Body of pancreas (tissue), 4 donors: ENCODE measurements around the gene TPRA1.

ENCODE experiments used
- POLR2A ChIP-seq, 3 donors: fragments of 450-650 bp; IDR thresholded peaks; one replicate each; pipeline ENCODE4 v1.6.1; 2016; ENCODE audit warnings: antibody characterized with exemption in 3 of 3, mild to moderate bottlenecking in 2 of 3
- TF ChIP-seq, protein P1 (sequence below), 7 experiments: fragments of 450-650 bp in 4 of 7; fragments of 200-600 bp in 3 of 7; sonication (generic) in 3 of 7; IDR thresholded peaks; one replicate each; pipeline ENCODE4 v1.5.1; 2016 to 2019; ENCODE audit warnings: antibody characterized with exemption in 7 of 7

DNA sequence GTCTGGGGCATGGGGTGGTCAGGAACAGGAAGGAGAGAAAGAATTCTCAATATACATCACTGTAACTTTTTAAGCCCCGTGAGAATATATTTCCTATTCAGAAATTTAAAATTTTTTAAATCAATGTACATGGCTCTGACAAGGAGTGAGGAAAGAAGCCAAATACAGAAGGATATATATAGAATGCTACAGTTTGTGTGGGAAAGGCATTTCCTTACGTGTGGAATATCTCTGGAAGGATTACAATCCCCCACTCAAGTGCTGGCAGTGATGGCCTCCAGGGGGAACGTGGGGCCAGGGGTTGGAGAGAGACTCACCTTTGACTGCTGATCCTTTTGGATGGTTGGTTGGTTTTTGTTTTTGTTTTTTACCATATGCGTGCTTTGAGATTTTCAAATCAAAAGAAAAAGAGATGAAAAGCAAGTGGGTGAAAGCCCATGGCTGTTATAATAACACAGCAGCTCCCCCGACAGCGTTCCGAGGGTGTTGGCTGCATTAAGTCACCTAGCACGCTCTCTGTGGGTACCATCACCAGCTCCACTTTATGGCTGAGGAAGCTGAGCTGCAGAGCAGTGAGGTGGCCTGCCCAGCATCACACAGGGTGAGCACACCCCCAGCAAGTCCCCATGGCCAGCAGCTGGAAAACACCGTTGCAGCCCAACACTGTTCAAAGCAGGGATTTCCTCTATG lies 39.9 kb downstream of the TPRA1 start:
- TF ChIP-seq, protein P1, sequence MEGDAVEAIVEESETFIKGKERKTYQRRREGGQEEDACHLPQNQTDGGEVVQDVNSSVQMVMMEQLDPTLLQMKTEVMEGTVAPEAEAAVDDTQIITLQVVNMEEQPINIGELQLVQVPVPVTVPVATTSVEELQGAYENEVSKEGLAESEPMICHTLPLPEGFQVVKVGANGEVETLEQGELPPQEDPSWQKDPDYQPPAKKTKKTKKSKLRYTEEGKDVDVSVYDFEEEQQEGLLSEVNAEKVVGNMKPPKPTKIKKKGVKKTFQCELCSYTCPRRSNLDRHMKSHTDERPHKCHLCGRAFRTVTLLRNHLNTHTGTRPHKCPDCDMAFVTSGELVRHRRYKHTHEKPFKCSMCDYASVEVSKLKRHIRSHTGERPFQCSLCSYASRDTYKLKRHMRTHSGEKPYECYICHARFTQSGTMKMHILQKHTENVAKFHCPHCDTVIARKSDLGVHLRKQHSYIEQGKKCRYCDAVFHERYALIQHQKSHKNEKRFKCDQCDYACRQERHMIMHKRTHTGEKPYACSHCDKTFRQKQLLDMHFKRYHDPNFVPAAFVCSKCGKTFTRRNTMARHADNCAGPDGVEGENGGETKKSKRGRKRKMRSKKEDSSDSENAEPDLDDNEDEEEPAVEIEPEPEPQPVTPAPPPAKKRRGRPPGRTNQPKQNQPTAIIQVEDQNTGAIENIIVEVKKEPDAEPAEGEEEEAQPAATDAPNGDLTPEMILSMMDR (IDR thresholded peaks at IDR 0.05): no peak
- TF ChIP-seq POLR2A (IDR thresholded peaks at IDR 0.05): no peak
